Astrocyte (in vitro differentiated cells and primary cell): Measurements from ENCODE around the gene CDV3. TPM values are rescaled to one million over a fixed set of nuclear protein-coding genes. Genes with fewer than 3 reads are reported as not detected.
A peak's percentile ranks its signal among the peaks of the same experiment; 100 is the strongest.

Experiments
- DNase-seq: peaks from one replicate; pipeline ENCODE4 v3.0.0-alpha.2; 2010; ENCODE audit warnings: low read depth
- FAIRE-seq: peaks from 2 replicates; lab custom pipeline; 2011; peaks lifted over from hg19 to GRCh38; lab: Jason Lieb, UNC
- H2AFZ ChIP-seq: 2 replicates; pipeline ENCODE4 v1.6.0; 2012; ENCODE audit warnings: low read depth, low read length, inconsistent platforms
- H3K27ac ChIP-seq: 2 replicates; pipeline ENCODE4 v1.5.1; 2011; ENCODE audit warnings: low read depth, low read length, inconsistent platforms
- H3K27me3 ChIP-seq: 2 replicates; pipeline ENCODE4 v1.6.0; 2011; ENCODE audit warnings: low read length, inconsistent platforms; ENCODE audit not compliant: insufficient read depth
- H3K36me3 ChIP-seq: 2 replicates; pipeline ENCODE4 v1.5.1; 2011; ENCODE audit warnings: low read length, inconsistent platforms; ENCODE audit not compliant: insufficient read depth
- H3K4me1 ChIP-seq: 2 replicates; pipeline ENCODE4 v1.5.1; 2011; ENCODE audit warnings: low read length, inconsistent platforms; ENCODE audit not compliant: insufficient read depth
- H3K4me2 ChIP-seq: 2 replicates; pipeline ENCODE4 v1.6.0; 2012; ENCODE audit warnings: low read length, inconsistent platforms
- H3K4me3 ChIP-seq: 2 replicates; pipeline ENCODE4 v1.5.1; 2011; ENCODE audit warnings: low read depth, mild to moderate bottlenecking, low read length, inconsistent platforms; ENCODE audit not compliant: insufficient read depth
- H3K79me2 ChIP-seq: 2 replicates; pipeline ENCODE4 v1.6.0; 2012; ENCODE audit warnings: mild to moderate bottlenecking, low read length, inconsistent platforms; ENCODE audit not compliant: insufficient read depth
- H3K9ac ChIP-seq: 2 replicates; pipeline ENCODE4 v1.6.0; 2012; ENCODE audit warnings: mild to moderate bottlenecking, low read length, inconsistent platforms
- H3K9me3 ChIP-seq: 2 replicates; pipeline ENCODE4 v1.5.1; 2012; ENCODE audit warnings: low read depth, mild to moderate bottlenecking, low read length, inconsistent platforms; ENCODE audit not compliant: insufficient read depth
- H4K20me1 ChIP-seq: 2 replicates; pipeline ENCODE4 v1.6.0; 2012; ENCODE audit warnings: low read length, inconsistent platforms; ENCODE audit not compliant: insufficient read depth
- H3K27ac Mint-ChIP-seq: one replicate; pipeline ENCODE4 v1.8.0; 2021; ENCODE audit warnings: mild to moderate bottlenecking, mixed read lengths; ENCODE audit not compliant: unreplicated experiment
- H3K27me3 Mint-ChIP-seq: one replicate; pipeline ENCODE4 v1.8.0; 2021; ENCODE audit warnings: low read depth, mixed read lengths; ENCODE audit not compliant: unreplicated experiment
- H3K36me3 Mint-ChIP-seq: one replicate; pipeline ENCODE4 v1.8.0; 2021; ENCODE audit warnings: low read depth, mixed read lengths; ENCODE audit not compliant: unreplicated experiment
- H3K4me1 Mint-ChIP-seq: one replicate; pipeline ENCODE4 v1.8.0; 2021; ENCODE audit warnings: low read depth, mixed read lengths; ENCODE audit not compliant: unreplicated experiment
- H3K4me3 Mint-ChIP-seq: one replicate; pipeline ENCODE4 v1.8.0; 2021; ENCODE audit warnings: mild to moderate bottlenecking, moderate library complexity, mixed read lengths; ENCODE audit not compliant: unreplicated experiment
- H3K9me3 Mint-ChIP-seq: one replicate; pipeline ENCODE4 v1.8.0; 2021; ENCODE audit warnings: mild to moderate bottlenecking, mixed read lengths; ENCODE audit not compliant: unreplicated experiment
- EZH2 ChIP-seq: IDR thresholded peaks from 2 replicates; pipeline ENCODE4 v1.6.1; 2012; ENCODE audit warnings: mild to moderate bottlenecking, low read length, inconsistent platforms; ENCODE audit not compliant: insufficient read depth
- total RNA-seq: library from RNA; stranded (reverse); gene quantifications from 2 replicates; pipeline ENCODE4 v1.2.1, GENCODE V29; 2021
- TF ChIP-seq, protein P1 (sequence below): IDR thresholded peaks from 2 replicates; pipeline ENCODE4 v1.5.1; 2011; ENCODE audit warnings: low read depth, mild to moderate bottlenecking, inconsistent platforms, low read length, moderate library complexity; ENCODE audit not compliant: insufficient read depth

The CDV3 gene
- total RNA-seq, 1 donor from 2014 or later = 323 TPM

DNA sequence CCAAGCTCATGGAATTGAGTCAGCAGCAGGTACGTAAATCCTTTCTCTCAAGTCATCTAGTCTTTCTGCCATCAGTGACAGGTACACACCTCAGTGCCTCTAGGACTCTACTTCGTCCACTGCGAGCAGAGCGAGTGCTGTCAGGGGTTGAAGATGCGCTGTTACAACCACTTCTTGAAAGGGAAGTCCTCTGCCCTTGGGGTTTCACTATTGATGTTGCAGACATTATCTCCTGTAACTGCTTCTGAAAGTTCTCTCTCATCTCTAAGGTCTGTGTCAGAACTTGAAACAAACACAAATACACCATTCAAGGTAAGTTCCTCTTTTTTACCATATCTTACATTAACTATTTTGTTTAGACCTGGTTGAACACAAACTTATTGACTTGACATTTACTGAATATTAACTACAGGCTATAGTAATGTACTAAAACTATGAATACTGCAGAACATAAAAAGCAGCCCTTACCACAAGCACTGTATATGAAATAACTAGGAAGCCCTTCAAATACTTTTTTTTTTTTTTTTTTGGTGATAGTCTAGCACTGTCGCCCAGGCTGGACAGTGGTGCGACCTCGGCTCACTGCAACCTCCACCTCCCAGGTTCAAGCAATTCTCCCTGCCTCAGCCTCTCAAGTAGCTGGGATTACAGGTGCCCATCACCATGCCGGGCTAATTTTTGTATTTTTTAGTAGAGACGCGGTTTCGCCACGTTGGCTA is 46.7 kb downstream of the CDV3 start:
- H3K27ac Mint-ChIP-seq = no peak overlapping the region
- no peak for FAIRE-seq
- H3K4me3 Mint-ChIP-seq = no peak overlapping the region

DNA sequence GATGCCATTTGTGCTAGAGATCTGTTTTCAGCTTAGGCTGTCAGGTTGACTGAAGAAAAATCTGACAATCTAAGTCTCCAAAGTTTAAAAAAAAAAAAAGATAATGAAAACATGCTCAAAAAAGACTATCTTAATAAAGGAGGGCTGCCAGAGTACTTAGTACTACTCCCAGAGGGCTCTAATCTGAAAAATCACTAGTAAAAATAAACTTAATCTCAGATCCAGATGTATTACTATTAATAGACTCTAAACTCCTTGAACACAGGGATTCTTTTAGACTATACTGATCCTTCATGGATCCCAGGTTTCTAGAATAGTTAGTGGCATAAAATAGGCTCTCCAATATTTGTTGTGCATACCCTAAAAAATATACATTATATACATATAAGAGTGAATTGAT is 54.3 kb downstream of the CDV3 start:
- TF ChIP-seq, protein P1, sequence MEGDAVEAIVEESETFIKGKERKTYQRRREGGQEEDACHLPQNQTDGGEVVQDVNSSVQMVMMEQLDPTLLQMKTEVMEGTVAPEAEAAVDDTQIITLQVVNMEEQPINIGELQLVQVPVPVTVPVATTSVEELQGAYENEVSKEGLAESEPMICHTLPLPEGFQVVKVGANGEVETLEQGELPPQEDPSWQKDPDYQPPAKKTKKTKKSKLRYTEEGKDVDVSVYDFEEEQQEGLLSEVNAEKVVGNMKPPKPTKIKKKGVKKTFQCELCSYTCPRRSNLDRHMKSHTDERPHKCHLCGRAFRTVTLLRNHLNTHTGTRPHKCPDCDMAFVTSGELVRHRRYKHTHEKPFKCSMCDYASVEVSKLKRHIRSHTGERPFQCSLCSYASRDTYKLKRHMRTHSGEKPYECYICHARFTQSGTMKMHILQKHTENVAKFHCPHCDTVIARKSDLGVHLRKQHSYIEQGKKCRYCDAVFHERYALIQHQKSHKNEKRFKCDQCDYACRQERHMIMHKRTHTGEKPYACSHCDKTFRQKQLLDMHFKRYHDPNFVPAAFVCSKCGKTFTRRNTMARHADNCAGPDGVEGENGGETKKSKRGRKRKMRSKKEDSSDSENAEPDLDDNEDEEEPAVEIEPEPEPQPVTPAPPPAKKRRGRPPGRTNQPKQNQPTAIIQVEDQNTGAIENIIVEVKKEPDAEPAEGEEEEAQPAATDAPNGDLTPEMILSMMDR = no peak
- no peak for TF ChIP-seq EZH2
- no peak overlapping the region for H3K4me2 ChIP-seq
- Mint-ChIP-seq H3K27ac (no peak overlapping the region), H3K4me3 (no peak overlapping the region), H3K4me1 (no peaks in the 10 kb centered on the region), H3K36me3 (peaks cover 21% of the 10 kb centered on the region), H3K27me3 (no peaks in the 10 kb centered on the region), H3K9me3 (no peaks in the 10 kb centered on the region)
- no peak overlapping the region for H2AFZ ChIP-seq
- no peaks in the 10 kb centered on the region for H3K4me1 ChIP-seq
- H3K4me3 ChIP-seq = no peak overlapping the region
- no peaks in the 10 kb centered on the region for H3K27me3 ChIP-seq
- no peak for DNase-seq
- no peak overlapping the region for H3K9ac ChIP-seq
- H3K27ac ChIP-seq = no peak overlapping the region
- H3K9me3 ChIP-seq = no peaks in the 10 kb centered on the region
- no peak for FAIRE-seq
- H4K20me1 ChIP-seq = peaks cover 5% of the 10 kb centered on the region
- peaks cover 29% of the 10 kb centered on the region for H3K36me3 ChIP-seq
- H3K79me2 ChIP-seq = no peaks in the 10 kb centered on the region

More for the DNA sequence above, 46.7 kb downstream of the CDV3 start:
- Histone ChIP-seq H3K9ac (no peak overlapping the region), H3K4me1 (no peaks in the 10 kb centered on the region), H3K9me3 (no peaks in the 10 kb centered on the region), H2AFZ (no peak overlapping the region), H3K4me2 (no peak overlapping the region), H3K27me3 (no peaks in the 10 kb centered on the region), H3K36me3 (peaks cover 29% of the 10 kb centered on the region), H3K27ac (no peak overlapping the region), H3K79me2 (no peaks in the 10 kb centered on the region), H3K4me3 (no peak overlapping the region), H4K20me1 (no peaks in the 10 kb centered on the region)
- H3K27me3 Mint-ChIP-seq = no peaks in the 10 kb centered on the region
- no peak for DNase-seq
- H3K4me1 Mint-ChIP-seq = no peaks in the 10 kb centered on the region
- peaks cover 18% of the 10 kb centered on the region for H3K36me3 Mint-ChIP-seq
- TF ChIP-seq, protein P1 = no peak
- TF ChIP-seq EZH2 = no peak
- H3K9me3 Mint-ChIP-seq = no peaks in the 10 kb centered on the region

DNA sequence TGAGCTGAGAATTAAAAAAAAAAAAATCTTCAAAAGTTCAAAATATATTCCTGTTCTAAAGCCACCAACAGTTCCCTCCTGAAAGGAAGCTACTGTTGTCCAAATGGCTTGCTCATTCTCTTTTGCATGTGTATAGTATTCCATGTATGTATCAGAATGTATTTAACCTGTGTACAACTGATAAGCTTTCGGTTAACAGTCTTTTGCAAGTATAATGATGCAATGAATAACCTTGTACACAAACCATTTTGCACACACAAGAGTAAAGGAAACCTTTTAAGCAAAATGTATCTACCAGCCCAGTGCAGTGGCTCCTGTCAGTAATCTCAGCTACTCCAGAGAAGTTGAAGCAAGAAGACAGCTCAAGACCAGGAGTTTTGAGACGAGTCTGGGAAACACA is 55.7 kb downstream of the CDV3 start:
- H3K27me3 Mint-ChIP-seq = no peaks in the 10 kb centered on the region
- H3K4me1 ChIP-seq = no peaks in the 10 kb centered on the region
- no peak overlapping the region for H3K27ac ChIP-seq
- FAIRE-seq (peak; percentile 17), DNase-seq (no peak)
- H3K4me1 Mint-ChIP-seq = no peaks in the 10 kb centered on the region
- H3K36me3 ChIP-seq = peaks cover 22% of the 10 kb centered on the region
- no peak overlapping the region for H3K9ac ChIP-seq
- no peak overlapping the region for H3K4me3 ChIP-seq
- H3K27me3 ChIP-seq = no peaks in the 10 kb centered on the region
- no peaks in the 10 kb centered on the region for H3K79me2 ChIP-seq
- no peak for TF ChIP-seq EZH2
- TF ChIP-seq, protein P1 = no peak
- H3K4me3 Mint-ChIP-seq = no peak overlapping the region
- peaks cover 24% of the 10 kb centered on the region for H3K36me3 Mint-ChIP-seq
- no peaks in the 10 kb centered on the region for H3K9me3 Mint-ChIP-seq
- H4K20me1 ChIP-seq = peaks cover 5% of the 10 kb centered on the region
- no peak overlapping the region for H2AFZ ChIP-seq
- H3K9me3 ChIP-seq = no peaks in the 10 kb centered on the region
- no peak overlapping the region for H3K4me2 ChIP-seq
- H3K27ac Mint-ChIP-seq = no peak overlapping the region
